SK-N-SH treated with all-trans-retinoic acid at 6 μM for 48 hours (cell line): ENCODE measurements around the gene KCNC3.

Experiments
- ATAC-seq: fragments of 200-7000 bp; cut with Tn5 transposase; 3 replicates; pipeline ENCODE4 v1.9.1; 2020; ENCODE audit warnings: mild to moderate bottlenecking, moderate library complexity
- ARNTL ChIP-seq: fragments of 450-650 bp; formaldehyde crosslinking; IDR thresholded peaks from 2 replicates; pipeline ENCODE4 v1.5.0; 2020; ENCODE audit warnings: low read depth, mild to moderate bottlenecking, moderate library complexity, borderline replicate concordance
- BACH2 ChIP-seq: fragments of 250-450 bp; sonication (Bioruptor Pico); IDR thresholded peaks from 2 replicates; pipeline ENCODE4 v1.9.0; 2021; ENCODE audit warnings: mild to moderate bottlenecking, borderline replicate concordance
- CSDC2 ChIP-seq: fragments of 250-450 bp; sonication (Bioruptor Pico); IDR thresholded peaks from 2 replicates; pipeline ENCODE4 v1.5.0; 2020; ENCODE audit warnings: mild to moderate bottlenecking, moderate library complexity
- ESRRG ChIP-seq: fragments of 250-450 bp; sonication (Bioruptor Pico); IDR thresholded peaks from 2 replicates; pipeline ENCODE4 v1.6.1; 2021; ENCODE audit warnings: mild to moderate bottlenecking
- GLIS3 ChIP-seq: fragments of 250-450 bp; sonication (Bioruptor Pico); IDR thresholded peaks from 2 replicates; pipeline ENCODE4 v1.5.0; 2020; ENCODE audit warnings: mild to moderate bottlenecking, moderate library complexity
- ISL1 ChIP-seq: fragments of 250-450 bp; sonication (Bioruptor Pico); IDR thresholded peaks from 2 replicates; pipeline ENCODE4 v2.1.2; 2022; ENCODE audit warnings: mild to moderate bottlenecking, moderate library complexity
- OSR1 ChIP-seq: fragments of 250-450 bp; sonication (Bioruptor Pico); IDR thresholded peaks from 2 replicates; pipeline ENCODE4 v1.8.0; 2022; ENCODE audit warnings: moderate library complexity, mild to moderate bottlenecking, inconsistent platforms
- RARB ChIP-seq: fragments of 250-450 bp; sonication (Bioruptor Pico); IDR thresholded peaks from 2 replicates; pipeline ENCODE4 v1.8.0; 2021; ENCODE audit warnings: mild to moderate bottlenecking, moderate library complexity
- SNAI2 ChIP-seq: fragments of 250-450 bp; sonication (Bioruptor Pico); IDR thresholded peaks from 2 replicates; pipeline ENCODE4 v1.5.0; 2020; ENCODE audit warnings: mild to moderate bottlenecking, moderate library complexity
- TCF4 ChIP-seq: fragments of 250-450 bp; sonication (Bioruptor Pico); IDR thresholded peaks from 2 replicates; pipeline ENCODE4 v1.8.0; 2021; ENCODE audit warnings: mild to moderate bottlenecking, moderate library complexity, borderline replicate concordance
- TOX ChIP-seq: fragments of 250-450 bp; sonication (Bioruptor Pico); IDR thresholded peaks from 2 replicates; pipeline ENCODE4 v1.8.0; 2021; ENCODE audit warnings: mild to moderate bottlenecking, moderate library complexity, borderline replicate concordance
- ZC3H10 ChIP-seq: fragments of 250-450 bp; sonication (Bioruptor Pico); IDR thresholded peaks from 2 replicates; pipeline ENCODE4 v1.5.1; 2021; ENCODE audit warnings: mild to moderate bottlenecking, moderate library complexity
- ZFP3 ChIP-seq: fragments of 250-450 bp; sonication (Bioruptor Pico); IDR thresholded peaks from 2 replicates; pipeline ENCODE4 v1.5.0; 2020; ENCODE audit warnings: mild to moderate bottlenecking, moderate library complexity
- ZFP30 ChIP-seq: fragments of 450-650 bp; formaldehyde crosslinking; IDR thresholded peaks from 2 replicates; pipeline ENCODE4 v1.5.0; 2022; ENCODE audit warnings: mild to moderate bottlenecking, moderate library complexity
- ZNF565 ChIP-seq: fragments of 450-650 bp; formaldehyde crosslinking; conservative IDR thresholded peaks from 2 replicates; pipeline ENCODE4 v1.5.0; 2020; ENCODE audit warnings: low read depth, mild to moderate bottlenecking, moderate library complexity
- ZNF70 ChIP-seq: fragments of 450-650 bp; formaldehyde crosslinking; IDR thresholded peaks from 2 replicates; pipeline ENCODE4 v1.5.0; 2020; ENCODE audit warnings: mild to moderate bottlenecking, moderate library complexity
- ZNF8 ChIP-seq: fragments of 450-650 bp; formaldehyde crosslinking; IDR thresholded peaks from 2 replicates; pipeline ENCODE4 v1.5.0; 2020; ENCODE audit warnings: mild to moderate bottlenecking, moderate library complexity
- TF ChIP-seq, protein P1 (sequence below): fragments of 250-450 bp; sonication (Bioruptor Pico); IDR thresholded peaks from 2 replicates; pipeline ENCODE4 v1.8.0; 2020; ENCODE audit warnings: mild to moderate bottlenecking, moderate library complexity, borderline replicate concordance
- TF ChIP-seq, protein P2 (sequence below): fragments of 250-450 bp; sonication (Bioruptor Pico); IDR thresholded peaks from 2 replicates; pipeline ENCODE4 v1.5.1; 2021; ENCODE audit warnings: mild to moderate bottlenecking, moderate library complexity
- TF ChIP-seq, protein P3 (sequence below): fragments of 250-450 bp; sonication (Bioruptor Pico); IDR thresholded peaks from 2 replicates; pipeline ENCODE4 v1.5.1; 2020; ENCODE audit warnings: low read depth, mild to moderate bottlenecking, moderate library complexity
- TF ChIP-seq, protein P4 (sequence below): fragments of 250-450 bp; sonication (Bioruptor Pico); IDR thresholded peaks from 2 replicates; pipeline ENCODE4 v1.8.0; 2021; ENCODE audit warnings: low read depth, mild to moderate bottlenecking, moderate library complexity, borderline replicate concordance

The KCNC3 gene

DNA sequence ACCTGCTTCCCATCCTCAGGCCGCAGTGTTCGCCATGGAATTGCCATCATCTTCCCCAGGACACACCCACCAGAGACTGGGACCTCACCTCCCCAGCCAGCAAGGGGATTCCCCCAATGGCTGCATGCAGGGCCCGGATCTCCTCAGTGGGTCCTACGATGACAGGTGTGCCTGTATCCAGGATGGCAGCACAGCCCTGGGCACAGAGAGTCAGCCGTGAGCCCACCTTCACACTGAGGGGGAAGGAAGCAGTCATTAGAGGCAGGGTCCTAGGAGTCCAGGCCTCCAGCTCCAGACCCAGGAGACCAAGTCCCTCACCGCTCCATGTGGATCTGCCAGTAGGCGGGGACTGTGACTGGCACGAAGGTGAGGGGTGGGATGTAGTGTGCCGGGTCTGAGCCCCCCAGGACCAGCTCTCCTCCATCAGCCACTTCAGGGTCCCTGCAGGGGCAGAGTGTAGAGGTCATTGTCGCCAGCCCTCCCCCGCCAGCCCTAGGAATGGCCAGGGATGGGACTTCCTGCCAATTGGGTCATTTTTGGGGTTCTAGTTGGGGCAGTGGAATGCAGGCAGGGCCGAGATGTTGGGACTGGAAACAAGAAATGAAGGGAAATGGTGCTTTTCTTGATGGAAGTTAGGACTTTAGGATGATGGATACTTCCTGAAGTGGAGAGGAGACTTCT is 5.7 kb upstream of the KCNC3 start:
- ATAC-seq: no peak
- TF ChIP-seq ZFP3 (CRISPR knock-in tag) (no peak), ESRRG (CRISPR knock-in tag) (no peak), ZNF565 (CRISPR knock-in tag) (no peak), SNAI2 (CRISPR knock-in tag) (no peak), ARNTL (CRISPR knock-in tag) (no peak), RARB (CRISPR knock-in tag) (no peak), ZNF8 (CRISPR knock-in tag) (no peak), ZC3H10 (no peak), GLIS3 (CRISPR knock-in tag) (no peak), ZFP30 (no peak), TCF4 (CRISPR knock-in tag) (no peak), BACH2 (no peak)
- TF ChIP-seq, protein P1, sequence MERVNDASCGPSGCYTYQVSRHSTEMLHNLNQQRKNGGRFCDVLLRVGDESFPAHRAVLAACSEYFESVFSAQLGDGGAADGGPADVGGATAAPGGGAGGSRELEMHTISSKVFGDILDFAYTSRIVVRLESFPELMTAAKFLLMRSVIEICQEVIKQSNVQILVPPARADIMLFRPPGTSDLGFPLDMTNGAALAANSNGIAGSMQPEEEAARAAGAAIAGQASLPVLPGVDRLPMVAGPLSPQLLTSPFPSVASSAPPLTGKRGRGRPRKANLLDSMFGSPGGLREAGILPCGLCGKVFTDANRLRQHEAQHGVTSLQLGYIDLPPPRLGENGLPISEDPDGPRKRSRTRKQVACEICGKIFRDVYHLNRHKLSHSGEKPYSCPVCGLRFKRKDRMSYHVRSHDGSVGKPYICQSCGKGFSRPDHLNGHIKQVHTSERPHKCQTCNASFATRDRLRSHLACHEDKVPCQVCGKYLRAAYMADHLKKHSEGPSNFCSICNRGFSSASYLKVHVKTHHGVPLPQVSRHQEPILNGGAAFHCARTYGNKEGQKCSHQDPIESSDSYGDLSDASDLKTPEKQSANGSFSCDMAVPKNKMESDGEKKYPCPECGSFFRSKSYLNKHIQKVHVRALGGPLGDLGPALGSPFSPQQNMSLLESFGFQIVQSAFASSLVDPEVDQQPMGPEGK (CRISPR knock-in tag): no peak

DNA sequence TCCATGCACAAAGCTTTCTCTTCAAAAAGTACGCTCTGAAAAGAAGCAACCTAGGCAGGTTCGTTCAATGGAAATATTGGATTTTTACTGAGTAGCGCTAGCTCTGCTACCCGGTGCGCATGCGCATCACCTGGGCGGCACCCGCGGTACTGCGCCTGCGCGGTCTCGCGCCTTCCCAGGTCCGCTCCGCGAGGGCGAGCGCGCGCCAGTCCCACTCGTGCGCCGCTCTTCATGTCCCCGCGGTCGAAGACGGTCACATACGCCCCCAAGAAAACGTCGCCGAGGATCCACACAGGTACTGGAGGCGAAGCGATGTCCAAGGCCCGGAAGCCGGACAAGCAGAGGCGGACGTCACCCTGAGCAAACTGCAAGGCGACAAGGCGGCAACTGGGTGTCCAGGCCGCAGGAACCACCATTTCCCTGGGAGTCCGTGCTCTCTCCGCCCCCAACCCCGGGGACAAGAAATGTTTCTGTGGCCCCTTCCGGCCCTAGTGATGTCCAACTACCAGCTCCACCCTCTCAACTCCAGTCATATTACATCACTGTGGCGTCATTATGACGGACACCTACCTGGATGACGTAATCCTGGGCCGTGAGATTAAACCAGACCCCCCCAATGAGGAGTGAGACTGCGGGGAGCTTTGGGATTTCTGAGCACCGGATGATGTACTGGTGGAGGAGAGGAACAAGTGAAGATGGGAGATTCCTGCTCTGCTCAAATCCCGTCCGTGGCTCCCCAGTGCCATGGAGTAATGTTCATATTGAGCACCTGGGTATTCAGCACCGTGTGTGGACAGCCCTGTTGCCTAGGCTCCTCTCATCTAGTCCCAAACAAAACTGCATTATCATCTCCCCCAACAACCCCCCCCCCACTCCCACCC is 4.8 kb upstream of the KCNC3 start:
- peak; percentile 3; the same call in 1 of the 3 replicates for ATAC-seq
- TF ChIP-seq GLIS3 (CRISPR knock-in tag) (no peak), SNAI2 (CRISPR knock-in tag) (0 out of 2 replicates have a peak, but pooled peaks have one; percentile 26)
- TF ChIP-seq, all 23 proteins: peak for 1

DNA sequence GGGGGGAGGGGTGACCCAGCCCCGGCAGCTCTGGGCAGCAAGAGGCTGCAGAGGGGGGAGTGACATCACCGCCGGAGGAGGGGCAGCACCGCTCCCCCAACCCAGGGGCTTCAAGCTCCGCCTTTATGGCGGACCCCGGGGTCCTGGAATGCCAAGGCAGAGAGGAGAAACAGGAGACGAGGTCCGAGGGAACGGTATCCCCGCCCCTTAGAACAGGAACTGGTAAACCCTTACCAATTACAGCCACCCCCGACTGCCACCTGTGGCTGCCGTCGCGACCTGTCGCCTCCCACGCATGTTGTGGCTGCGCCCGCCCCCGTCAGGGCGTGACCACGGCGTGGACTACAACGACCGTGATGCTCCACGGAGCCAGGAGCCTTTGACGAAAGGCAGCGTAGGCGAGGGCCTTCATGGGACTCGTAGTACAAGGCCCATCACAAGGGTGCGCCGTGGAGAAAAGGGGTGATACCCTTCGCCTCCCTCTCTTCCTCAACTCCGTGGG is 4.1 kb upstream of the KCNC3 start:
- no peak for TF ChIP-seq BACH2
- TF ChIP-seq ISL1 (CRISPR knock-in tag): no peak
- TF ChIP-seq, protein P2, sequence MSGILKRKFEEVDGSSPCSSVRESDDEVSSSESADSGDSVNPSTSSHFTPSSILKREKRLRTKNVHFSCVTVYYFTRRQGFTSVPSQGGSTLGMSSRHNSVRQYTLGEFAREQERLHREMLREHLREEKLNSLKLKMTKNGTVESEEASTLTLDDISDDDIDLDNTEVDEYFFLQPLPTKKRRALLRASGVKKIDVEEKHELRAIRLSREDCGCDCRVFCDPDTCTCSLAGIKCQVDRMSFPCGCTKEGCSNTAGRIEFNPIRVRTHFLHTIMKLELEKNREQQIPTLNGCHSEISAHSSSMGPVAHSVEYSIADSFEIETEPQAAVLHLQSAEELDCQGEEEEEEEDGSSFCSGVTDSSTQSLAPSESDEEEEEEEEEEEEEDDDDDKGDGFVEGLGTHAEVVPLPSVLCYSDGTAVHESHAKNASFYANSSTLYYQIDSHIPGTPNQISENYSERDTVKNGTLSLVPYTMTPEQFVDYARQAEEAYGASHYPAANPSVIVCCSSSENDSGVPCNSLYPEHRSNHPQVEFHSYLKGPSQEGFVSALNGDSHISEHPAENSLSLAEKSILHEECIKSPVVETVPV: no peak
- TF ChIP-seq, protein P1 (CRISPR knock-in tag): no peak
- TF ChIP-seq, protein P3, sequence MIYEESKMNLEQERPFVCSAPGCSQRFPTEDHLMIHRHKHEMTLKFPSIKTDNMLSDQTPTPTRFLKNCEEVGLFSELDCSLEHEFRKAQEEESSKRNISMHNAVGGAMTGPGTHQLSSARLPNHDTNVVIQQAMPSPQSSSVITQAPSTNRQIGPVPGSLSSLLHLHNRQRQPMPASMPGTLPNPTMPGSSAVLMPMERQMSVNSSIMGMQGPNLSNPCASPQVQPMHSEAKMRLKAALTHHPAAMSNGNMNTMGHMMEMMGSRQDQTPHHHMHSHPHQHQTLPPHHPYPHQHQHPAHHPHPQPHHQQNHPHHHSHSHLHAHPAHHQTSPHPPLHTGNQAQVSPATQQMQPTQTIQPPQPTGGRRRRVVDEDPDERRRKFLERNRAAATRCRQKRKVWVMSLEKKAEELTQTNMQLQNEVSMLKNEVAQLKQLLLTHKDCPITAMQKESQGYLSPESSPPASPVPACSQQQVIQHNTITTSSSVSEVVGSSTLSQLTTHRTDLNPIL: no peak
- no peak for TF ChIP-seq GLIS3 (CRISPR knock-in tag)
- TF ChIP-seq SNAI2 (CRISPR knock-in tag): no peak
- no peak for TF ChIP-seq ZFP30
- no peak for TF ChIP-seq ZNF565 (CRISPR knock-in tag)
- TF ChIP-seq TCF4 (CRISPR knock-in tag): no peak
- TF ChIP-seq ZNF70 (CRISPR knock-in tag): no peak
- TF ChIP-seq, protein P4, sequence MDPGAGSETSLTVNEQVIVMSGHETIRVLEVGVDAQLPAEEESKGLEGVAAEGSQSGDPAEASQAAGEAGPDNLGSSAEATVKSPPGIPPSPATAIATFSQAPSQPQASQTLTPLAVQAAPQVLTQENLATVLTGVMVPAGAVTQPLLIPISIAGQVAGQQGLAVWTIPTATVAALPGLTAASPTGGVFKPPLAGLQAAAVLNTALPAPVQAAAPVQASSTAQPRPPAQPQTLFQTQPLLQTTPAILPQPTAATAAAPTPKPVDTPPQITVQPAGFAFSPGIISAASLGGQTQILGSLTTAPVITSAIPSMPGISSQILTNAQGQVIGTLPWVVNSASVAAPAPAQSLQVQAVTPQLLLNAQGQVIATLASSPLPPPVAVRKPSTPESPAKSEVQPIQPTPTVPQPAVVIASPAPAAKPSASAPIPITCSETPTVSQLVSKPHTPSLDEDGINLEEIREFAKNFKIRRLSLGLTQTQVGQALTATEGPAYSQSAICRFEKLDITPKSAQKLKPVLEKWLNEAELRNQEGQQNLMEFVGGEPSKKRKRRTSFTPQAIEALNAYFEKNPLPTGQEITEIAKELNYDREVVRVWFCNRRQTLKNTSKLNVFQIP (CRISPR knock-in tag): no peak
- no peak for TF ChIP-seq TOX (CRISPR knock-in tag)
- TF ChIP-seq OSR1 (CRISPR knock-in tag): no peak
- TF ChIP-seq ARNTL (CRISPR knock-in tag): no peak
- no peak for TF ChIP-seq ZNF8 (CRISPR knock-in tag)
- no peak for TF ChIP-seq RARB (CRISPR knock-in tag)
- no peak for TF ChIP-seq CSDC2 (CRISPR knock-in tag)
- ATAC-seq: peak; percentile 56
